Omental fat pad (tissue), 4 donors: Measurements from ENCODE around the gene ANKRD33B. TPM values are rescaled to one million over a fixed set of nuclear protein-coding genes. Genes with fewer than 3 reads are reported as not detected.

ENCODE experiments used
- ATAC-seq: fragments of 150-250 bp; one replicate; pipeline ENCODE4 v1.9.1; 2016; ENCODE audit warnings: mild to moderate bottlenecking, moderate library complexity; ENCODE audit not compliant: low FRiP score
- DNase-seq: peaks from one replicate; pipeline ENCODE4 v3.0.0-alpha.2; 2019; ENCODE audit warnings: low spot score
- total RNA-seq, 4 donors: library from RNA; depleted of rRNA; stranded (reverse); fragments of >200 nt; gene quantifications; one replicate each; pipeline ENCODE4 v1.1.0, GENCODE V29; 2016
- TF ChIP-seq, protein P1 (sequence below), 3 donors: fragments of 450-650 bp; IDR thresholded peaks; one replicate each; pipeline ENCODE4 v1.5.1; 2016 to 2017; ENCODE audit warnings: antibody characterized with exemption in 3 of 3, mild to moderate bottlenecking in 3 of 3, moderate library complexity in 2 of 3

The ANKRD33B gene
- total RNA-seq, 4 donors from 2014 or later: 6.2 to 25.5 (median 8.1) TPM

DNA sequence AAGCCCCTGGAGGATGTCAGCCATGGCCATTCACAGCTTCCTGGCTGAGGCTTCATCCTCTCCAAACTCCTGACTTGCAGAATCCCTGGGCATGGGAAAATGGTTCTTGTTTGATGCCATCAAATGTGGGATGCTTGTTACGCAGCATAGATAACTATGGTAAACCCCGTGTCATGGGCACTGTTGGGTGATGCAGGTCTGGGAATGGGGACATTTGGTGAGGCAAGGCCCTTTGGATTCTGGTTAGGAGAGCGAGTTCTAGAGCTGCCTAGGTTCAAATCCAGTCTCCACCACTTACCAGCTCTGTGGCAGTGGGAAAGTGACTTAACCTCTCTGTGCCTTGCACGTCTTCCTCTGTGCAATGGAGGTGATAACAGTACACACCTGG, 41.7 kb upstream of the ANKRD33B start:
- TF ChIP-seq, protein P1, sequence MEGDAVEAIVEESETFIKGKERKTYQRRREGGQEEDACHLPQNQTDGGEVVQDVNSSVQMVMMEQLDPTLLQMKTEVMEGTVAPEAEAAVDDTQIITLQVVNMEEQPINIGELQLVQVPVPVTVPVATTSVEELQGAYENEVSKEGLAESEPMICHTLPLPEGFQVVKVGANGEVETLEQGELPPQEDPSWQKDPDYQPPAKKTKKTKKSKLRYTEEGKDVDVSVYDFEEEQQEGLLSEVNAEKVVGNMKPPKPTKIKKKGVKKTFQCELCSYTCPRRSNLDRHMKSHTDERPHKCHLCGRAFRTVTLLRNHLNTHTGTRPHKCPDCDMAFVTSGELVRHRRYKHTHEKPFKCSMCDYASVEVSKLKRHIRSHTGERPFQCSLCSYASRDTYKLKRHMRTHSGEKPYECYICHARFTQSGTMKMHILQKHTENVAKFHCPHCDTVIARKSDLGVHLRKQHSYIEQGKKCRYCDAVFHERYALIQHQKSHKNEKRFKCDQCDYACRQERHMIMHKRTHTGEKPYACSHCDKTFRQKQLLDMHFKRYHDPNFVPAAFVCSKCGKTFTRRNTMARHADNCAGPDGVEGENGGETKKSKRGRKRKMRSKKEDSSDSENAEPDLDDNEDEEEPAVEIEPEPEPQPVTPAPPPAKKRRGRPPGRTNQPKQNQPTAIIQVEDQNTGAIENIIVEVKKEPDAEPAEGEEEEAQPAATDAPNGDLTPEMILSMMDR (IDR thresholded peaks at IDR 0.05): no peak
- ATAC-seq: no peak
- DNase-seq: no peak

DNA sequence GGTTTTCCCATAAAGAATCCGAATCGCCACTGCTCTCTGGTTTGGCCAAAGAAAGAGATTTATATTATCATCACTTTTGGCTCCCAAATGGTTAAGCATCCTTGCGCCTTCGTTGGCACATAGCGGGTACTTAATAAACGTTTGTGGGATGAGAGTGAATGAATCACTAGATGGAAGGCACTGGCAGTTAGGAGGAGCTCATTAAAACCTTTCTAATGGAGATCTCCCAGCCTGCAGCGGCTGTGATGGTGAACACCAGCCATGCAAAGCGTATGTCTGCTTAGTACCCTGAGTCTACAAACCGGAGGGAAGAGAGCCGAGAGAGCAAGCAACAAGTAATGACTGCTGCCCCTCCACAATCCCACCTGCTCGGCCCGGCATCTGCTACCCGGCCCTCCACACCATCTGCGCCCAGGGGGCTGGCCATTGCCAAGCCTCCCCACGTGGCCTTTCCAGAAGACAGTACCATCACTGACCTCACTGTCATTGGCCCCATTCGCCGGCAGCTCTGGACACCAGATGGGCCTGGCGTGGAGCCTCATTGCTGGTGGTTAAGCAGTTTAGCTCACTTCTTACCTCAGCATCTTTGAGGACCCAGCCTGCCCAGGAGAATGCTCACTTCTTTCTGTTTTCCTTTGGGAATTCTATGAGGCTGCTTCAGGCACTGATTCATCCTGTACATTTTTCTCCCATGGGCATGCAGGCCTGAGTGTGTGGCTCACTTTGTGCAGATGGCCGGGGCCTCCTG, 39.3 kb upstream of the ANKRD33B start:
- TF ChIP-seq, protein P1 (IDR thresholded peaks at IDR 0.05): no peak
- ATAC-seq (no peak), DNase-seq (no peak)

DNA sequence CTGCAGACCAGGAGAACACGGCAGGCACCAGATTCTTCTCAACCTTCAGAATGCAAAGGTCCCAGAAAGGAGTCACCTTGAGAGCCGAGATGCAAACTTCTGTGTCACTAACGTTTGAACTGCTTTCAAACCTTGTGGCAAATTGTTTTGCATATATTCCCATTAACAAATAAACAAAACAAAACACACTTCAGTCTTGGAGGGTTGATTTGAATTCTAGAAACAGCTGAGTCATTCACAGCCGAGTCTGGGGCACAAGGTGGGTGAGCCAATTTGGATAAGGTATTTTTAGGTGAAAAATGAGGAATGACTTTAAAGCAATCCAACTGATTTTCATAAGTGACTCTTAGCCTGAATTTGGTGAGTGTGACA, 38.8 kb upstream of the ANKRD33B start:
- ATAC-seq (no peak), DNase-seq (no peak)
- TF ChIP-seq, protein P1 (IDR thresholded peaks at IDR 0.05): no peak

DNA sequence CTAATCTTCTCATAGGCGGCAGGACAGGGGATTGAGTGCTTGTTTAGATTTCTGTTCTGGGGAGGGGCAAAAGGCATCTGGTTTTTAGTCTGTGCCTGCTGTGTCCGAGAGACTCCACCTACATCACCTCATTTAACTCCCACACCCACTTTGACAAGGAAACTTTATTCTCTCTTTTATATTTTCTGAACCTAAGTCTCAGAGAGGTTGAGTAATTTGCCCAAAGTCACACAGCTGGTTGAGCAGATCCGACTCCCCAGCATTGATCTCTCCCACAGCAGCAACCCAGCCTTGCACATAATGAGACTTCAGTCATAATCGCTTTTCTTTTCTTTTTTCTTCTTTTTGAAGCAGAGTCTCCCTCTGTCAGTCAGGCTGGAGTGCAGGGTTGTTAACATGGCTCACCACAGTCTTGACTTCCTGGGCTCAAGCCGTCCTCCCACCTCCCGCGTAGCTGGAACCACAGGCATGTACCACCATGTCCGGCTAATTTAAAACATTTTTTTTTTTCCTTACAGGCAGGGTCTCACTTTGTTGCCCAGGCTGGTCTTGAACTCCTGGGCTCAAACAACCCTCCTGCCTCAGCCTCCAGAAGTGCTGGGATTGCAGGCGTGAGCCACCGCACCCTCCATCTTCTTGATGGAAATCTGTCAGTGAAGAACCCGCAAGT, 36.5 kb upstream of the ANKRD33B start:
- TF ChIP-seq, protein P1 (IDR thresholded peaks at IDR 0.05): no peak
- DNase-seq: no peak
- no peak for ATAC-seq

DNA sequence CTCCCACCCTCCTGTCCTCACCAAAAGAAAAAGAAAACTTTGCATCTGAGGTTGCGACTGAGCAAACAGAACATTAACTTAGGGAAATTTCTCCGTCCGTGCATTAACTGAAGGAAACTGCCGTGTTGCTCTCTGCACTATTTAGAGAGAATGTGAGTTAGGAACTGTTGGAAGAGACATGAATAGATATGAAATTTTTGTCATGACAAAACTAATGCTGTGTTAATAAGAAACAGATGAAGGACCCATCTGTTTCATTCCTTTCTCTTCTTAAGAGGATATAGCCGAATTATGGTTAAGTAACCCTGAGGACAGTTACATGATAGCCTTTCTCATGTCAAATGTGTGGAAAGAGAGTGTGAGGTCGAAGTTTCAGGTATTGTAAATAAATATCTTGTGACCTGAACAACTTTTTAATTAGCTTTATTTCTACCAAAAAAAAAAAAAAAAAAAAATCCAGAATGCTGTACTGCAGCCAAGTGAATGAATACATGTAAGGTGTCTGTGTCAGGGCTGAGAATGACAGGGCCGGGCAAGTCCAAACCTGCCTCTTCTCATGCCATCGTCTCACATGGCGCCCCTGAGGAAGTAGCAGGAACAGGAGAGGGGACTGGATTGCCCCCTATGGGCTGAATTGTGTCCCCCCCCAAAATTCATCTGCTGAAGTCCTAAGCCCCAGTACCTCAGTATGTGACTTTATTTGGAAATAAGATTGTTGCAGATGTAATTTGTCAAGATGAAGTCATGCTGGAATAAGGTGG, 35.6 kb upstream of the ANKRD33B start:
- no peak for DNase-seq
- TF ChIP-seq, protein P1 (IDR thresholded peaks at IDR 0.05): no peak
- no peak for ATAC-seq

DNA sequence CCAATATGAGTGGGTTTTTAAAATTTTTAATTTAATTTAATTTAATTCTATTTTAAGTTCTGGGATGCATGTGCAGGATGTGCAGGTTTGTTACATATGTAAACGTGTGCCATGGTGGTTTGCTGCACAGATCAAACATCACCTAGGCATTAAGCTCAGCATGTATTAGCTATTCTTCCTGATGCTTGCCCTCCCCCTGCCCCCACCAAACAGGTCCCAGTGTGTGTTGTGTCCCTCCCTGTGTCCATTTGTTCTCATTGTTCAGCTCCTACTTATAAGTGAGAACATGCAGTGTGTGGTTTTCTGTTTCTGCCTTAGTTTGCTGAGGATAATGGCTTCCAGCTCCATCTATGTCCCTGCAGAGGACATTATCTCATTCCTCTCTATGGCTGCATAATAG, 35.0 kb upstream of the ANKRD33B start:
- DNase-seq (no peak), ATAC-seq (no peak)
- TF ChIP-seq, protein P1 (IDR thresholded peaks at IDR 0.05): no peak
